CD4-positive, alpha-beta T cell (primary cell): Measurements from ENCODE around the gene MAU2. TPM values are rescaled to one million over a fixed set of nuclear protein-coding genes. Genes with fewer than 3 reads are reported as not detected.

Experiments
- ATAC-seq: fragments of 200-7000 bp; cut with Tn5 transposase; one replicate; pipeline ENCODE4 v1.10.0; 2022; ENCODE audit warnings: mild to moderate bottlenecking; ENCODE audit not compliant: poor library complexity
- CTCF ChIA-PET: fragments of 350-600 bp; sonication (Branson Sonifier 250); formaldehyde crosslinking; loops from one replicate; lab custom pipeline; 2021; ENCODE audit warnings: antibody characterized with exemption, inconsistent platforms; lab: Charles Lee
- POLR2A ChIA-PET: fragments of 350-600 bp; sonication (Branson Sonifier 250); formaldehyde crosslinking; loops from one replicate; lab custom pipeline; 2021; ENCODE audit warnings: antibody characterized with exemption, inconsistent platforms; lab: Charles Lee
- DNase-seq, 14 experiments: peaks; one replicate each; pipeline ENCODE4 v3.0.0-alpha.2; 2013 to 2020; ENCODE audit warnings: mixed read lengths in 2 of 14
- H3K27ac ChIP-seq, 2 donors: one replicate each; pipeline versions ENCODE4 v1.5.1 to v1.7.0; 2013; ENCODE audit warnings: low read length in 2 of 2, low read depth in 1 of 2, mild to moderate bottlenecking in 1 of 2
- H3K27me3 ChIP-seq, 2 experiments: 1 replicate in 1 of 2; 2 replicates in 1 of 2; pipeline versions ENCODE4 v1.6.1 to v1.7.0; 2013; ENCODE audit warnings: low read length in 2 of 2, control low read depth in 1 of 2, mild to moderate bottlenecking in 1 of 2, moderate library complexity in 1 of 2; ENCODE audit not compliant: insufficient read depth in 2 of 2, control insufficient read depth in 1 of 2
- H3K36me3 ChIP-seq: one replicate; pipeline ENCODE4 v1.6.1; 2013; ENCODE audit warnings: low read length, control low read depth; ENCODE audit not compliant: insufficient read depth
- H3K4me1 ChIP-seq: one replicate; pipeline ENCODE4 v1.6.1; 2013; ENCODE audit warnings: low read length, control low read depth; ENCODE audit not compliant: insufficient read depth
- H3K4me3 ChIP-seq: one replicate; pipeline ENCODE4 v1.5.1; 2013; ENCODE audit warnings: mild to moderate bottlenecking, low read length, moderate library complexity
- H3K9me3 ChIP-seq, 2 experiments: 1 replicate in 1 of 2; 2 replicates in 1 of 2; pipeline versions ENCODE4 v1.6.1 to v1.7.0; 2013; ENCODE audit warnings: low read length in 2 of 2, mild to moderate bottlenecking in 2 of 2, control low read depth in 1 of 2, moderate library complexity in 1 of 2; ENCODE audit not compliant: control insufficient read depth in 1 of 2, insufficient read depth in 1 of 2
- H3K27ac Mint-ChIP-seq: one replicate; pipeline ENCODE4 v1.8.0; 2020; ENCODE audit warnings: mixed read lengths
- H3K27me3 Mint-ChIP-seq: one replicate; pipeline ENCODE4 v1.8.0; 2021; ENCODE audit warnings: mixed read lengths
- H3K36me3 Mint-ChIP-seq: one replicate; pipeline ENCODE4 v1.8.0; 2021; ENCODE audit warnings: low read depth, mixed read lengths
- H3K4me1 Mint-ChIP-seq: one replicate; pipeline ENCODE4 v1.8.0; 2021; ENCODE audit warnings: low read depth, mixed read lengths
- H3K4me3 Mint-ChIP-seq: one replicate; pipeline ENCODE4 v1.8.0; 2020; ENCODE audit warnings: mild to moderate bottlenecking, mixed read lengths
- H3K9me3 Mint-ChIP-seq: one replicate; pipeline ENCODE4 v1.8.0; 2020; ENCODE audit warnings: mixed read lengths
- CTCF ChIP-seq: fragments of 200-600 bp; IDR thresholded peaks from one replicate; pipeline ENCODE4 v1.8.0; 2022; ENCODE audit warnings: antibody characterized with exemption, mild to moderate bottlenecking
- intact Hi-C, 2 experiments: fragments of 100-400 bp; cut with DNase I in 1 of 2; cut with micrococcal nuclease in 1 of 2; formaldehyde crosslinking; loops; one replicate each; pipeline versions ENCODE4 v1.15.1 to v1.9.0; 2023 to 2025; cut with DNase I, micrococcal nuclease
- total RNA-seq, 174 experiments: library from RNA in 2 of 174; stranded (reverse) in 2 of 174; gene quantifications; one replicate each; pipeline ENCODE4 v1.2.3 and lab custom pipeline; 2021 to 2026

Gene MAU2
- total RNA-seq, 2 experiments from 2014 or later = 132 to 133 TPM

- ChIA-PET POLR2A (no interaction called here), CTCF (interaction anchor here (1.0 kb wide), 2 partner anchors 73 to 156 kb away, joined by 3 read pairs; no protein-coding TSS in a partner anchor)
- H3K4me1 ChIP-seq = peaks cover 2% of the 10 kb centered on the region
- no peaks in the 10 kb centered on the region for H3K9me3 Mint-ChIP-seq
- intact Hi-C loops = no loop called here
- H3K4me3 Mint-ChIP-seq = no peak overlapping the region
- peaks cover 8% of the 10 kb centered on the region for H3K4me1 Mint-ChIP-seq
- H3K27me3 Mint-ChIP-seq = no peaks in the 10 kb centered on the region
- no peak overlapping the region for H3K27ac Mint-ChIP-seq
- H3K36me3 ChIP-seq = peaks cover 82% of the 10 kb centered on the region
- no peaks in the 10 kb centered on the region for H3K27me3 ChIP-seq
- peaks cover 70% of the 10 kb centered on the region for H3K36me3 Mint-ChIP-seq
- H3K27ac ChIP-seq = no peak overlapping the region
- ATAC-seq = no peak
- no peak for TF ChIP-seq CTCF
- DNase-seq = no peak
- H3K4me3 ChIP-seq = no peak overlapping the region
- no peaks in the 10 kb centered on the region for H3K9me3 ChIP-seq
Measured at GRCh38 chr19:19334063-19334988, 13.7 kb downstream of the MAU2 start.

GRCh38 chr19:19334989-19335344 is 14.3 kb downstream of the MAU2 start:
- Mint-ChIP-seq H3K4me1 (peaks cover 5% of the 10 kb centered on the region), H3K9me3 (no peaks in the 10 kb centered on the region), H3K36me3 (peaks cover 67% of the 10 kb centered on the region), H3K27ac (no peak overlapping the region), H3K4me3 (no peak overlapping the region), H3K27me3 (no peaks in the 10 kb centered on the region)
- ChIA-PET CTCF (no interaction called here), POLR2A (no interaction called here)
- no peak for ATAC-seq
- intact Hi-C loops = no loop called here
- Histone ChIP-seq H3K27ac (no peak overlapping the region), H3K27me3 (no peaks in the 10 kb centered on the region), H3K36me3 (peaks cover 81% of the 10 kb centered on the region), H3K4me3 (no peak overlapping the region), H3K9me3 (no peaks in the 10 kb centered on the region), H3K4me1 (no peaks in the 10 kb centered on the region)
- no peak for DNase-seq
- TF ChIP-seq CTCF = no peak

- POLR2A ChIA-PET = no interaction called here
- no peak overlapping the region for H3K27ac Mint-ChIP-seq
- Histone ChIP-seq H3K27ac (no peak overlapping the region), H3K4me3 (no peak overlapping the region), H3K9me3 (no peaks in the 10 kb centered on the region), H3K4me1 (no peaks in the 10 kb centered on the region), H3K36me3 (peaks cover 78% of the 10 kb centered on the region), H3K27me3 (no peaks in the 10 kb centered on the region)
- intact Hi-C loops = no loop called here
- H3K4me3 Mint-ChIP-seq = no peak overlapping the region
- CTCF ChIA-PET = no interaction called here
- H3K9me3 Mint-ChIP-seq = no peaks in the 10 kb centered on the region
- DNase-seq (no peak), ATAC-seq (no peak)
- peaks cover 5% of the 10 kb centered on the region for H3K4me1 Mint-ChIP-seq
- peaks cover 67% of the 10 kb centered on the region for H3K36me3 Mint-ChIP-seq
- TF ChIP-seq CTCF = no peak
- H3K27me3 Mint-ChIP-seq = no peaks in the 10 kb centered on the region
Measured at GRCh38 chr19:19335408-19336158, 15.0 kb downstream of the MAU2 start.
